CD4-positive, CD25-positive, alpha-beta regulatory T cell (primary cell): ENCODE measurements around the gene FHIT. TPM values are rescaled to one million over a fixed set of nuclear protein-coding genes. Genes with fewer than 3 reads are reported as not detected.

Experiments
- ATAC-seq, 2 donors: fragments of 150-1000 bp; cut with Tn5 transposase; one replicate each; pipeline ENCODE4 v1.10.0; 2021; ENCODE audit warnings: low read depth in 2 of 2, moderate number of reproducible peaks in 2 of 2, moderate library complexity in 1 of 2
- DNase-seq, 3 donors: peaks; one replicate each; pipeline versions ENCODE4 v3.0.0 to v3.0.0-alpha.2; 2012 to 2022; ENCODE audit warnings: mixed read lengths in 1 of 3
- H3K27ac ChIP-seq: one replicate; pipeline ENCODE4 v1.7.0; 2013; ENCODE audit warnings: mild to moderate bottlenecking, low read length; ENCODE audit not compliant: insufficient read depth, poor library complexity, severe bottlenecking
- H3K27me3 ChIP-seq: one replicate; pipeline ENCODE4 v1.7.0; 2013; ENCODE audit warnings: low read length; ENCODE audit not compliant: control insufficient read depth, insufficient read depth
- H3K36me3 ChIP-seq: one replicate; pipeline ENCODE4 v1.7.0; 2013; ENCODE audit warnings: mild to moderate bottlenecking, low read length, moderate library complexity; ENCODE audit not compliant: control insufficient read depth, insufficient read depth
- H3K4me1 ChIP-seq: 2 replicates; pipeline ENCODE4 v1.7.0; 2013; ENCODE audit warnings: mild to moderate bottlenecking, low read length; ENCODE audit not compliant: insufficient read depth, control insufficient read depth, poor library complexity, severe bottlenecking
- H3K4me3 ChIP-seq: one replicate; pipeline ENCODE4 v1.7.0; 2013; ENCODE audit warnings: low read depth, mild to moderate bottlenecking, low read length, moderate library complexity
- H3K9me3 ChIP-seq, 2 experiments: 1 replicate in 1 of 2; 2 replicates in 1 of 2; pipeline ENCODE4 v1.7.0; 2013; ENCODE audit warnings: low read length in 2 of 2, mild to moderate bottlenecking in 1 of 2, moderate library complexity in 1 of 2; ENCODE audit not compliant: control insufficient read depth in 2 of 2
- H3K27ac Mint-ChIP-seq, 3 donors: one replicate each; pipeline ENCODE4 v1.8.0; 2020 to 2022; ENCODE audit warnings: mild to moderate bottlenecking in 3 of 3, mixed read lengths in 3 of 3, moderate library complexity in 2 of 3
- H3K27me3 Mint-ChIP-seq: one replicate; pipeline ENCODE4 v1.8.0; 2022; ENCODE audit warnings: mild to moderate bottlenecking, mixed read lengths
- H3K36me3 Mint-ChIP-seq: one replicate; pipeline ENCODE4 v1.8.0; 2020; ENCODE audit warnings: mixed read lengths
- H3K4me1 Mint-ChIP-seq, 4 donors: one replicate each; pipeline ENCODE4 v1.8.0; 2020 to 2022; ENCODE audit warnings: mixed read lengths in 4 of 4, mild to moderate bottlenecking in 1 of 4
- H3K4me3 Mint-ChIP-seq, 4 donors: one replicate each; pipeline ENCODE4 v1.8.0; 2020 to 2022; ENCODE audit warnings: mild to moderate bottlenecking in 4 of 4, mixed read lengths in 4 of 4, moderate library complexity in 3 of 4
- H3K9me3 Mint-ChIP-seq, 7 donors: one replicate each; pipeline ENCODE4 v1.8.0; 2020 to 2022; ENCODE audit warnings: mixed read lengths in 7 of 7, mild to moderate bottlenecking in 3 of 7, moderate library complexity in 2 of 7
- polyA plus RNA-seq, 4 donors: library from polyadenylated mRNA; unstranded; fragments of 300-500 nt; fragmentation: Illumina TruSeq; gene quantifications; one replicate each; pipeline ENCODE4 v1.2.3, GENCODE V29; 2021
- total RNA-seq: library from RNA; stranded (reverse); gene quantifications from one replicate; pipeline ENCODE4 v1.2.3, GENCODE V29; 2022

Gene FHIT
- total and polyA plus RNA-seq, 5 donors from 2014 or later = 7.8 to 120 (median 14.4) TPM

GRCh38 chr3:59749291-59749690, 1502.0 kb downstream of the FHIT start:
- H3K4me3 Mint-ChIP-seq = no peak overlapping the region
- Histone ChIP-seq H3K9me3 (no peaks in the 10 kb centered on the region), H3K27ac (no peak overlapping the region), H3K4me1 (no peaks in the 10 kb centered on the region), H3K4me3 (no peak overlapping the region), H3K27me3 (no peaks in the 10 kb centered on the region), H3K36me3 (peaks cover 7% of the 10 kb centered on the region)
- ATAC-seq = no peak
- H3K4me1 Mint-ChIP-seq = peaks cover 0 to 11% (median 5%) of the 10 kb centered on the region in 4 donors
- H3K36me3 Mint-ChIP-seq = peaks cover 17% of the 10 kb centered on the region
- no peak for DNase-seq
- peaks cover 4% of the 10 kb centered on the region for H3K27me3 Mint-ChIP-seq
- peaks cover 0 to 3% (median 0%) of the 10 kb centered on the region in 7 donors for H3K9me3 Mint-ChIP-seq
- no peak overlapping the region for H3K27ac Mint-ChIP-seq

- H3K4me1 Mint-ChIP-seq = peaks cover 0 to 1% (median 0%) of the 10 kb centered on the region in 4 donors
- H3K27ac ChIP-seq = no peak overlapping the region
- no peak for DNase-seq
- no peak for ATAC-seq
- peaks cover 7% of the 10 kb centered on the region for H3K36me3 ChIP-seq
- no peaks in the 10 kb centered on the region for H3K4me1 ChIP-seq
- no peaks in the 10 kb centered on the region for H3K9me3 ChIP-seq
- H3K9me3 Mint-ChIP-seq = peaks cover 0 to 7% (median 0%) of the 10 kb centered on the region in 7 donors
- H3K27ac Mint-ChIP-seq = no peak overlapping the region
- no peak overlapping the region for H3K4me3 Mint-ChIP-seq
- no peaks in the 10 kb centered on the region for H3K27me3 ChIP-seq
- H3K27me3 Mint-ChIP-seq = peaks cover 1% of the 10 kb centered on the region
- H3K4me3 ChIP-seq = no peak overlapping the region
- H3K36me3 Mint-ChIP-seq = peaks cover 8% of the 10 kb centered on the region
Measured at GRCh38 chr3:59746585-59746984, 1504.7 kb downstream of the FHIT start.

DNA sequence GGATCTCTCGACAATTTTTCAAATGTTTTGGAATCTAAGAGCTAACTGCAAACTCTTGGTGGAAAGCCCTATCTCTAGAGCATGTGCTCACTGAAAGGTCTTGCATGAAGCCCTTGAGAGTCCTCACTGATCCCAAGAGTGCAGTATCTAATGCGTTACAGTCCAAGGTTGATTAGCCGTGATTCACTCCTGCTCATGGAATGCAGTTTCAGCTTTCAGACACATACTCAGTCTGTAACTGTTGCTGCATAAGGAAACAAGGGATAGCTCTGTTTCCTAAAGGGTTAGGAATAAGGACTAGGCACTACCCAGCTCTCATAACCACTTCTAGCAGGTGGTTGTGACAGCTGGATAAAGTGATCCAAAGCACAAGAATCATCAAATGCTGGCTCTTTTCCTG, 1514.0 kb downstream of the FHIT start:
- Histone ChIP-seq H3K36me3 (no peaks in the 10 kb centered on the region), H3K27me3 (peaks cover 3% of the 10 kb centered on the region), H3K27ac (no peak overlapping the region), H3K4me3 (no peak overlapping the region), H3K4me1 (no peaks in the 10 kb centered on the region), H3K9me3 (no peaks in the 10 kb centered on the region)
- Mint-ChIP-seq H3K4me3 (no peak overlapping the region), H3K36me3 (no peaks in the 10 kb centered on the region), H3K9me3 (peaks cover 0 to 3% (median 0%) of the 10 kb centered on the region in 7 donors), H3K4me1 (no peaks in the 10 kb centered on the region), H3K27ac (no peak overlapping the region), H3K27me3 (no peaks in the 10 kb centered on the region)
- DNase-seq (no peak), ATAC-seq (no peak)

DNA sequence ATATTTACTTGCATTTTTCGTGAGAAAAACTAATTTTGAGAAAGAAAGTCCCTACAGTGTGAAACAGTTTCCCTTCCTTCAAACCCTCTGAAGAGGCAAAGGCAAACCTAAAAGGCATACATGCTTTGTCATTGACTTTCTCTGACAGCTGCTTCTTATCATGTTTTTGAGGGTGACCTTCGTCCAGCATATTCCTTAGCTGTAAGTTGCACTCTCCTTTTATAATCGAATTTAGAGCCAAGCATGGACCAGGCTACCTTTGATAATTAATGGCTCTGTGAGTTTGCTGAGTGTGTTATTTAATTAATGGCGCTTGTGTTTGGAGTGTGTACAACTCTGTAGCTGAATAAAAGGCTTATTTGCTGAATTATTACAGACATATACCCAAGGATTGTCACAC, 1517.2 kb downstream of the FHIT start:
- no peak overlapping the region for H3K27ac Mint-ChIP-seq
- no peak for ATAC-seq
- no peaks in the 10 kb centered on the region for H3K36me3 Mint-ChIP-seq
- H3K4me1 ChIP-seq = no peaks in the 10 kb centered on the region
- DNase-seq = no peak
- no peaks in the 10 kb centered on the region for H3K27me3 Mint-ChIP-seq
- no peak overlapping the region for H3K4me3 Mint-ChIP-seq
- no peaks in the 10 kb centered on the region for H3K9me3 ChIP-seq
- peaks cover 0 to 2% (median 0%) of the 10 kb centered on the region in 7 donors for H3K9me3 Mint-ChIP-seq
- no peak overlapping the region for H3K27ac ChIP-seq
- H3K4me1 Mint-ChIP-seq = peaks cover 0 to 2% (median 0%) of the 10 kb centered on the region in 4 donors
- H3K27me3 ChIP-seq = peaks cover under 1% of the 10 kb centered on the region
- no peaks in the 10 kb centered on the region for H3K36me3 ChIP-seq
- H3K4me3 ChIP-seq = no peak overlapping the region

DNA sequence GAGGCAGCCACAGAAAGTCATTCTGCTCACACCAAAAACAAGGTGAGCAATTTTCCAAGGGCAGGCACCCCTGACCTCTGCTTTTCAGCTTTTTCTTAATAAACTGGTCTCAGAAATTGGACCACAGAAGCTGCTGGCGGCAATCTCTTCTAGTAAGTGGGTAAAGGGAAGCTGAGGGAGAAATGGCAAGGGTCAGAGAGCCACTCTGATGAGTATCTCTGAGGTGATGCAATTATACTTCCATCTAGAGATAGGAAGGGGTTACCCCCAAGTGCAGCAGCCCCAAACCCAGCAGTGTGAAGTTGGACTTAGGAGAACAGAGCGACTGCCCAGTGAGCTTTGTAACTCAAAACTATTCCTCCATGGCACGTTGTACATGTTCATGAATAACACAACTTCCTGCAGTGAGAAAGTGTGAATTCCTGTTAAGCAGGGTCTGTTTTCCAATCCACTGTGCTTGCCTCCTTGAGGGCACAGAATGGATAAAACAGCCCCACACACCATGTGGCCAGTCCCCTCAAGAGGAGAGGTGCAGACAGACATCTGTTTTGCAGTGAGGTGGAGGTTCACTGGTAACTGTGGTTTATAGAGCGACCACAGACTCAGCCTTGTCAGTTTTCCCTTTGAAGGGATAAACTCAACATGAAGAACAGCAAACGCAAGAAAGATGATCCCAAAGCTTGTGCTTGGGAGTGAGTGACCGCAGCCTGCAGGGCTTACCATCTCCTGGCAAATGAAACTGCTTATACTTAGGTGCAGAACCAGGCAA, 1518.0 kb downstream of the FHIT start:
- Histone ChIP-seq H3K27me3 (no peaks in the 10 kb centered on the region), H3K27ac (no peak overlapping the region), H3K36me3 (no peaks in the 10 kb centered on the region), H3K9me3 (no peaks in the 10 kb centered on the region), H3K4me1 (no peaks in the 10 kb centered on the region), H3K4me3 (no peak overlapping the region)
- peaks cover 0 to 2% (median 0%) of the 10 kb centered on the region in 4 donors for H3K4me1 Mint-ChIP-seq
- DNase-seq = no peak
- H3K9me3 Mint-ChIP-seq = peaks cover 0 to 2% (median 0%) of the 10 kb centered on the region in 7 donors
- ATAC-seq = no peak
- H3K4me3 Mint-ChIP-seq = no peak overlapping the region
- H3K27ac Mint-ChIP-seq = no peak overlapping the region
- no peaks in the 10 kb centered on the region for H3K36me3 Mint-ChIP-seq
- no peaks in the 10 kb centered on the region for H3K27me3 Mint-ChIP-seq

DNA sequence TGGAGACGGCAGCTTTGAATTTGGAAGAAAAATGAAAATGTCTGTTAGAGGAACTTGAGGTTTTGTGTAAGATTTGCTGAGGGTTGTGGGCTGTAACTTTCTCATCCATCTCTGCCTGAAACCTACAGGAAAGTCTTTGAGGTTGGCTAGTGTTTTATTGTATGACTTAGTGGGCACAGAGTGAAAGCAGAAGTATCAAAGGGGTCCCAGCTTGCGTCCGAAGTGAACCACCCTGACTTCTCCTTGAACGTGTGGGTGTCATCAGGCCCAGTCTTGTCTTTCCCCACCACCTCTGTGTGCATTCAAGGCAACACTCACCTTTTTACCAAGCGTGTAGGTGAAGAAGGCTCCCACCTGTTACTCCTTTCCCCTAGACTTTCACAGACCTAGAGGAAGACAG, 1519.3 kb downstream of the FHIT start:
- Histone ChIP-seq H3K27ac (no peak overlapping the region), H3K36me3 (no peaks in the 10 kb centered on the region), H3K4me1 (no peaks in the 10 kb centered on the region), H3K27me3 (no peaks in the 10 kb centered on the region), H3K9me3 (no peaks in the 10 kb centered on the region), H3K4me3 (no peak overlapping the region)
- ATAC-seq (no peak), DNase-seq (no peak)
- peaks cover 0 to 2% (median 0%) of the 10 kb centered on the region in 7 donors for H3K9me3 Mint-ChIP-seq
- H3K4me1 Mint-ChIP-seq = peaks cover 0 to 2% (median under 1%) of the 10 kb centered on the region in 4 donors
- no peaks in the 10 kb centered on the region for H3K36me3 Mint-ChIP-seq
- no peaks in the 10 kb centered on the region for H3K27me3 Mint-ChIP-seq
- H3K27ac Mint-ChIP-seq = peak overlapping the region in 1 of 3 donors; percentile 5
- no peak overlapping the region for H3K4me3 Mint-ChIP-seq

- H3K9me3 Mint-ChIP-seq = peaks cover 0 to 3% (median 0%) of the 10 kb centered on the region in 7 donors
- no peaks in the 10 kb centered on the region for H3K36me3 Mint-ChIP-seq
- H3K4me3 ChIP-seq = no peak overlapping the region
- H3K9me3 ChIP-seq = no peaks in the 10 kb centered on the region
- H3K27ac Mint-ChIP-seq = peak overlapping the region in 1 of 3 donors; percentile 14
- H3K4me1 ChIP-seq = no peaks in the 10 kb centered on the region
- H3K4me3 Mint-ChIP-seq = no peak overlapping the region
- no peaks in the 10 kb centered on the region for H3K27me3 ChIP-seq
- H3K27ac ChIP-seq = no peak overlapping the region
- no peaks in the 10 kb centered on the region for H3K36me3 ChIP-seq
- H3K4me1 Mint-ChIP-seq = peaks cover 0 to 7% (median under 1%) of the 10 kb centered on the region in 4 donors
- H3K27me3 Mint-ChIP-seq = no peaks in the 10 kb centered on the region
- ATAC-seq (no peak), DNase-seq (no peak)
Measured at GRCh38 chr3:59730591-59730990, 1520.7 kb downstream of the FHIT start.

- Mint-ChIP-seq H3K9me3 (peaks cover 0 to 12% (median 4%) of the 10 kb centered on the region in 7 donors), H3K27me3 (no peaks in the 10 kb centered on the region), H3K27ac (no peak overlapping the region), H3K4me3 (no peak overlapping the region), H3K4me1 (peaks cover 0 to 7% (median under 1%) of the 10 kb centered on the region in 4 donors), H3K36me3 (peaks cover 3% of the 10 kb centered on the region)
- H3K4me1 ChIP-seq = no peaks in the 10 kb centered on the region
- H3K36me3 ChIP-seq = no peaks in the 10 kb centered on the region
- H3K27me3 ChIP-seq = no peaks in the 10 kb centered on the region
- H3K4me3 ChIP-seq = no peak overlapping the region
- ATAC-seq (no peak), DNase-seq (no peak)
- H3K27ac ChIP-seq = no peak overlapping the region
- no peaks in the 10 kb centered on the region for H3K9me3 ChIP-seq
Measured at GRCh38 chr3:59728587-59728908, 1522.7 kb downstream of the FHIT start.
